Posterior cingulate gyrus (tissue), 11 donors: ENCODE measurements around the gene SSR2.

Experiments
- DNase-seq, 10 donors: peaks; one replicate each; pipeline versions ENCODE4 v3.0.0 to v3.0.0-alpha.2; 2020 to 2021; ENCODE audit warnings: mixed read lengths in 3 of 10
- intact Hi-C: fragments of 100-400 bp; cut with DNase I; formaldehyde crosslinking; loops from one replicate; pipeline ENCODE4 v1.15.1; 2023

The SSR2 gene

GRCh38 chr1:155960081-155960745, 60.5 kb downstream of the SSR2 start:
- intact Hi-C loops, result no loop called here
- DNase-seq, result no peak
